DND-41 (cell line): ENCODE measurements around the gene ID1.
"Not testable (repeated sequence)": the region's sequence is repeated elsewhere in the genome, so short reads cannot be mapped to it uniquely, and the experiment has no call there.

Experiments
- EZH2 ChIP-seq: IDR thresholded peaks from 3 replicates; pipeline ENCODE4 v1.6.1; 2012; ENCODE audit warnings: borderline replicate concordance, low read depth, mild to moderate bottlenecking, moderate library complexity, low read length, inconsistent platforms; ENCODE audit not compliant: severe bottlenecking
- TF ChIP-seq, protein P1 (sequence below): IDR thresholded peaks from 2 replicates; pipeline ENCODE4 v1.5.1; 2012; ENCODE audit warnings: borderline replicate concordance, low read length, moderate library complexity, mild to moderate bottlenecking; ENCODE audit not compliant: poor library complexity, severe bottlenecking; ENCODE audit errors: extremely low read depth

DNA sequence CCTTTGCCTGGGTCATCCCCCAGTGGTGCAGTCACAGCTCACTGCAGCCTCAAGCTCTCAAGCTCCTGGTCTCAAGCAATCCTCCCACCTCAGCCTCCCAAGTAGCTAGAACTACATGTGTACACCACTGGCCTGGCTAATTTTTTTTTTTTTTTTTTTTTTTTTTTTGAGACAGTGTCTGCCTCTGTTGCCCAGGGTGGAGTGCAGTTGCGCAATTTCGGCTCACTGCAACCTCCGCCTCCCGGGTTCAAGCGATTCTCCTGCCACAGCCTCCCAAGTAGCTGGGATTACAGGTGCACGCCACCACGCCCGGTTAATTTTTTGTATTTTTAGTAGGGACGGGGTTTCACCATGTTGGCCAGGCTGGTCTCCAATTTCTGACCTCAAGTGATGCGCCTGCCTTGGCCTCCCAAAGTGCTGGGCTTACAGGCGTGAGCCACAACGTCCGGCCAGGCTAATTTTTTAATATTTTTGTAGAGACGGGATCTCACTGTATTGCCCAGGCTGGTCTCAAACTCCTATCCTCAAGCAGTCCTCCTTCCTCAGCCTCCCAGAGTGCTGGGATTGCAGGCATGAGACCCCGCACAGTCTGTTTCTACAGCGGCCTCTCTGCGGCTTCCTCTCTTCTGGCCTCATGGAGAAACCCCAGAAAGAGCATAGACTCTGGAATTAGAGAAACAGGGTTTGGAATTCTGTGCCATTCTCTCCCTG lies 25.0 kb upstream of the ID1 start:
- TF ChIP-seq, protein P1, sequence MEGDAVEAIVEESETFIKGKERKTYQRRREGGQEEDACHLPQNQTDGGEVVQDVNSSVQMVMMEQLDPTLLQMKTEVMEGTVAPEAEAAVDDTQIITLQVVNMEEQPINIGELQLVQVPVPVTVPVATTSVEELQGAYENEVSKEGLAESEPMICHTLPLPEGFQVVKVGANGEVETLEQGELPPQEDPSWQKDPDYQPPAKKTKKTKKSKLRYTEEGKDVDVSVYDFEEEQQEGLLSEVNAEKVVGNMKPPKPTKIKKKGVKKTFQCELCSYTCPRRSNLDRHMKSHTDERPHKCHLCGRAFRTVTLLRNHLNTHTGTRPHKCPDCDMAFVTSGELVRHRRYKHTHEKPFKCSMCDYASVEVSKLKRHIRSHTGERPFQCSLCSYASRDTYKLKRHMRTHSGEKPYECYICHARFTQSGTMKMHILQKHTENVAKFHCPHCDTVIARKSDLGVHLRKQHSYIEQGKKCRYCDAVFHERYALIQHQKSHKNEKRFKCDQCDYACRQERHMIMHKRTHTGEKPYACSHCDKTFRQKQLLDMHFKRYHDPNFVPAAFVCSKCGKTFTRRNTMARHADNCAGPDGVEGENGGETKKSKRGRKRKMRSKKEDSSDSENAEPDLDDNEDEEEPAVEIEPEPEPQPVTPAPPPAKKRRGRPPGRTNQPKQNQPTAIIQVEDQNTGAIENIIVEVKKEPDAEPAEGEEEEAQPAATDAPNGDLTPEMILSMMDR, result not testable (repeated sequence)
- TF ChIP-seq EZH2, result not testable (repeated sequence)
